ENCODE results near the gene SYT2. TPM values are rescaled to one million over a fixed set of nuclear protein-coding genes. Genes with fewer than 3 reads are reported as not detected.
"Not testable (repeated sequence)": the region's sequence is repeated elsewhere in the genome, so short reads cannot be mapped to it uniquely, and the experiment has no call there.

Gene SYT2
- polyA plus RNA-seq, 1 donor, result 2.7 TPM

DNA sequence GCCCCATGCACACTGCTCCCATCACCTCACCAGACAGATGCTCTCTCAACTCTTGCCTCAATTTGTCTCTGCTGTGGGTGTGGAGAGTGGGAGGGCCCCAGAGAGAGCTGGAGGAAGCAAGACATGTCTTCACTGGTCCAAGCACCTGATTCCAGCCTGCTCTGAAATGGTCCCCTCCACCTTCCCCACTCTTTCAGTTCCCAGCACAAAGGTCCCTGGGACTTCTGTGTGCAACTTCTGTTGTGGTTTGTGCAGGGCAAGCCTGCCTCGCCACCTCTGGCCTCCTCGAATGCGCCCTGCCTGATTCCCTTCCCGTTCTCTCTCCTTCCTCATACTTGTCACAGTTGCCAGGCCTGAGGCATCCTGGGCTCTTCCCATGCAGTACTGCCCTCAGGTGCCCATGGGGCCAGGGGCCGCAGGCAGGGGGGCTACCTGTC is 119.3 kb downstream of the SYT2 start:
- no peak for DNase-seq

DNA sequence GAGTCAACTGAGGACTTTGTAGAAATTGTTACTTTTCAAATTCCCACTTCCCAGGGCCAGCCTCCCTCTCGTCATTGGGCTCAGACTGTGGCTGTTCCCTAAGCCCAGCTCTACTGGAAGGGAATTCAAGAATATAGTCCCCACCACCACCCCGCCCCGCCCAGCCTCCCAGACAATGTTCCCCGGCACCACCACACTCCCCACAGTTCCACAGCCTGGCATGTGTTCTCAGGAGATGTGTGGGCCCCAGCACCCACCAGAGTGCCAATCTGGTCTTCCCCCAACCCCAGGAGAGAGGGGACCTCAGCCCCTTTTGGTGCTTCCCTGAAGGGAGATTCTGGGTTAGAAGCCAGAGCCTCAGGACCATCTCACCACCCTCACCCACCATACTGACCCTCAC is 120.1 kb downstream of the SYT2 start:
- DNase-seq, result no peak

DNA sequence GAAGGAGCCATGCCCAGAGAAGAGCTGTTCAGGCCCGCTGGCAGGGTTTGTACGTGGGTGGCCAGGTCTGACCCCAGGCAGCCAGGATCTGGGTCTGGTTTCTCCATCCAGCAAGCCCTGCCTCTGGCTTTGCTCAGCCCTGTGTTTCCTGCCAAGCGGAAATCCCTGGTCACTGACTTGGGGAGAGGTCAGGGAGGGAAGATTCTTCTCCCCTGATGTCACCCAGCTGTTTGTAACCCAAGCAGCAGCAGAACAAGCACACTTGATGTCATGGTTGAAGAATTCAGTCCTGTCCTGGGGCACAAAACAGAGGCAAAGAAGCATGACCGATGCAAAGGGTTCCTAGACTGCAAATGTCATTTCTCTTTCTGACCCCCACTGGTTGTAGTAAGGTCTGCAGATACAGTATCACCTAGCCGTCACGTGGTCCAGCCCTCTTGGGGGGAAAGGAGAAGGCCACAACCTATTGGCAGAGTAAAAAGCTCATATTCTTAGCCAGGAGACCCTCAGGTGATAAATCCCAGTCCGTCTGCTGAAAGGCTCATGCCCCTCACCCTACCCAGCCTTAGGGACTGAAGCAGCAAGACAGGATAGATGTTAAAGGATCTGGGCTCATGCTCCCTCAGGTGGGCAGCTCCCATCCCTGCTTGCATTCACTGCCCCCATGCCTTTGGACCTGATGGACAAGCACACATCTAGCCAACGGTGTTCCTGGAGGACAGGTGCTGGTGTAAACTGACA is 120.9 kb downstream of the SYT2 start:
- peak; percentile 91 for DNase-seq

DNA sequence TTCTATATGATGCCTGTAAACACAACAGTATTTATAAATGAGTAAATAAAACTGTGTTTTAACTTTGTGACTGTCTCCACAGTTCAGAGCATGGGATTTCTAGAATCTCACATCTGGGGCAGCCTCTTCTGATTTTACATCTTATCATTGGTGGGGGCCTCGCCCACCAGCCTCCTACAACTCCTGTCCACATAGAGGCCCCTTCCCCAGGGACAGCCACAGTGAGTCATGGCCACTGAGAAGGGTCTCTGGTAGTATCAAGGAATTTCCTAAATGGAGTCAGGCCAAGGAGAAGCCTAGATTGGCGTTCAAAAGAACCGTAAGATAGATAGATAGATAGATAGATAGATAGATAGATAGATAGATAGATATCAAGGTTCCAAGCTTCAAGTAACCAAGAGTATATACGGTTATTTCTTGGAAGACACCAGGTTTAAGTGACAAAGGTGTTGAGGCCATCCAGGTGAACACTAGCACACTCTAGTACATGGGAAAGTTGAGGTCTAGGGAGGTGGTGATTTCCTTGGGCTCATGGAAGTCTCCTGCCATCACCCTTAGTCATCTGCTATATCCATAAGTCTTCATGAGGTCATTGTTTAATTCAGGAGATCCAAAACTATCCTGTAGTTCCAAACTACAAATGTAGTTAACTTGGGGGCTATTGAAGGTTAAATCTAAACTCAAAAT is 121.6 kb downstream of the SYT2 start:
- no peak for DNase-seq

DNA sequence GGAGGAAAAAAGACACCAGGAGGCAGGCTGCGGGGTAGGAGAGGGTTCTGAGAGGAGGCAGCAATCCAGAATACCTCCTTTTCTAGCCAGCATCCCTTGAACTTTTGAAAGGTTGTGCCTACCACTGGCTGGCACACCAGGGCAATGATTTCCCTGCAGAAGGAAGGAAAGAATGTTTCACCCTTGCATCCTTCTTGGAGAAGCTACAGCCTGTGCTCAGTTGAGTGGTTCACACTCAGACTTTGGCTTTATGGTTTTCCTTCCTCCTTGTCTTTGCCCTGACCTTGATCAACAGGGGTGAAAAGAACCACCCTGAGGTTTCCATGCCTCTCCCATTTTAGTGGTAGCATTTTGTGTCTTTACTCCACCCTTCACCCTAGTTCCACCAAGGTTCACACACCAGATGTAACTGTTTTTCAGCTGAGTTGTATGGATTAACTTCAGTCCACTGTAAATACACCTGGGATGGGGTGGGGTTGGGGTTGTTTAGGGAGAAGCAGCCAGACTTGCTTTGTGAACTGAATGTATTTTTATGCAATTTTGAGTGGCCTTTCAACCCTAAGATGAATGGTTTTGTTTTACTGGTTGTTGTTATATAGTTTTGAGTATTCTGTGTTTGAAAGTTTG is 122.3 kb downstream of the SYT2 start:
- no peak for DNase-seq

DNA sequence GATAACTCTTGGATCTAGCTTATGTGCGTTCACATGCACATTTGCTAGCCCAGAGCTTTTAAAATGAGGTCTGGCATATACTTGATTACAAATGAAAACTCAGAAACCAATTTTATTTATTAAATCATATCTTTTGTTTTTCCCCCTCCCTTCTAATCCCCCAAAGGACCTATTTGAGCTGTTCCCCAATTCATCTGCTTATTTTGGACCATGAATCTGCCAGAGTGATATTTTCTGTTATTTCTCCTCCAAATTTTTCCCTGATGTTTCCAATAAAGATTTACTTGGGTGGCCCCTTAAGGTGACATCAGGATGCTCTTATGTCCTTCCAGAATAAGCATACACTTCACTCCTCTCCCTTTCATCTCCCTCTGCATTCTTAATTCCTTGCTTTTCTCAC is 123.4 kb downstream of the SYT2 start:
- no peak for DNase-seq

DNA sequence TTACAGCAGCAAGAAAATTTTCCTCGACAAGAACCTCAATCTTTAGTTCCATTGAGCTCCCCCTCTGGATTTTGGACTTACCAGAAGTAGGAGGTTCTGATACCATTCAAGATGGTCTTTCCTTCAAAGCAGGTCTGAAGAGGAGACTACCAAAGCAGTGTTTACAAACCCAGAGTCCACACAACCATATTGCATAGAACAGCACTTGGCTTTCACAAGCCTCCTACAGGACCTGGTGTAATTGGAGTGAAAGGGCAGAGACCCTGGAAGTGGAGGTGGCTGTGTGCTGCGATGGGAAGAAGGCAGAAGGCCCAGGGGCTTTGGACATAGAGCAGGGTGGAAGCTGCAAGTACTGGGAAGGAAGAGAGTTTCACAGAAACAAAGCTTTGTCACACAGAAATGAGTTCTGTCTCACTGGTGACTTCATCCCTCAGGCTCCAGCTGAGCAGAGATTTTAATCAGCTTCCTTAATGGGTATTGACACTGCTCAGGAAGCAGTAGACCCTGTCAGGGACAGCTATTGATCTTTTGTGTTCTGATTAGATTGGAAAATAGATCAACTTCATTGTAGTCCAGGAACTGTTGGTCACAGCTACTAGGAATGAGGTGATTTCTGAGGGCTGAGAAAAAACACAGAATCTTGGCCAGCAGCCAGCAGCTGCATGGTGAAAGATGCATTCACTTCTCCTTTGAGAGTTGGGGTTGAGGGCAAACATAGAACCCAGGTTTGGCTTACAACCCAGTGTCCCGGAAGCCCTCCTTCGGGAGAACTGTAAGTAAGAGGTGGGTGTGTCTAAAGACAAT is 124.0 kb downstream of the SYT2 start:
- DNase-seq, result no peak

DNA sequence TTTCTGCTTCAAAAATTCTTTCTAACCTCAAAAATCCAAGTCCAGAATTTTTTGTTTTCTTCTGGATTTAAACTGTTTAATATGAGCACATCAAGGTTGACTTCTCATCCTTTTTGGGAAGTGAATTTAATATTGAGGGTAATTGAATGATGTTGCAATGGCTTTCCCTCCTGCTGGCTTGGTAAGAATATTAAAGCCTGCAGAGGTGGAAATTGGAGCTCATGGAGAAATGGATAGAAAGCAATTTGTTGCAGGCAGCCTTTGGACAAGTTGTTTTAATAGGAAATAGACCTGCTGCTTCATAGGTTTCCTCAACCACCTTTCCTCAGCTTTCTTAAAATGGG is 124.7 kb downstream of the SYT2 start:
- DNase-seq, result no peak

DNA sequence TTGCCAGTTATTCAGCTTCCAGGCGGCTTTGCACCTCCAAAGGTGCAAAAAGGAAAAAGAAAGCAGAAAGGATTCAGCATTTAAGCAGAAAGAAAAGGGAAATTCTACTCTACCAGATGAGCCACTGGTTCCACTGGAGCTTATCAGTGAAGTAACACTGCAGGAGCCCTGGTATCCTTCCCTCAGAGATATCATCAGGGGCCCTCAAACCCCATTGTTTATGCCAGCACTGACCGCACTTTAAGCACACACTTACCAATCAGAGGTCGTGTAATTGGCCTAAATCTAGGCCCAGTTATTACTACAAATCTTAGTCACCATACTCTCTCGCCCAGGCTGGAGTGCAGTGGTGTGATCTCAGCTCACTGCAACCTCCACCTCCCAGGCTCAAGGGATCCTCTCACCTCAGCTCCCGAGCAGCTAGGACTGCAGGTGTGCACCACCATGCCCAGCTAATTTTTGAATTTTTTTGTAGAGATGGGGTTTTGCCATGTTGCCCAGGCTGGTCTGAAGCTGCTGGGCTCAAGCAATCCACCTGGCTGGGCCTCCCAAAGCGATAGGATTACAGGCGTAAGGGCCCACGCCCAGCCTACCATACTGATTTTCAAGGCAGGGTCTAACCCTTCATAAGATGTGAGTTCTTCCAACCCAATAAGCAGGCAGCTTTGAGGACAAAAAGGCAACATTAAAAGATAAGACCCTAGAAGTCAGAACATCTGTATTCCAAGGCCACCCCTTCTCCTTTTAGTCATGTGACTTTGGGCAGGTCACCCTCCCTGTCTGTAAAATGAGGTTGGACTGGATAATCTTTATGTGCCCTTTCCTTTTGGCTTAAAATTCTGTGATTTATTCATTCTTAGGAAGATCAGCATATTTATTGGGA is 125.3 kb downstream of the SYT2 start:
- DNase-seq, result no peak

DNA sequence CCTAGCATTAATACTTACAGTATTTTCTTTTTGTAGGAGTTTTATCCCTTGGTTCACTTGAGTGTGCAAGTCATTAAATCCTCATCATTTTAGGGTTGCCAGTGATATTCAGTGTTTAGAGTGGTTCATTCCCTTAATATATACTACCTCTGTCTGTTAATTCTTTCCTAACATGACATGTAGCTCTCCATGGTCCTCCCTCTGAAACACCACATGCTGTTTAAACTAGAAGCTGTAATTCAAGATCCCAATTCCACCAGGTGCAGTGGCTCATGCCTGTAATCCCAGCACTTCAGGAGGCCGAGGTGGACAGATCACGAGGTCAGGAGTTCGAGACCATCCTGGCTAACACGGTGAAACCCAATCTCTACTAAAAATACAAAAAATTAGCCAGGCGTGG is 127.9 kb downstream of the SYT2 start:
- DNase-seq, result not testable (repeated sequence)

DNA sequence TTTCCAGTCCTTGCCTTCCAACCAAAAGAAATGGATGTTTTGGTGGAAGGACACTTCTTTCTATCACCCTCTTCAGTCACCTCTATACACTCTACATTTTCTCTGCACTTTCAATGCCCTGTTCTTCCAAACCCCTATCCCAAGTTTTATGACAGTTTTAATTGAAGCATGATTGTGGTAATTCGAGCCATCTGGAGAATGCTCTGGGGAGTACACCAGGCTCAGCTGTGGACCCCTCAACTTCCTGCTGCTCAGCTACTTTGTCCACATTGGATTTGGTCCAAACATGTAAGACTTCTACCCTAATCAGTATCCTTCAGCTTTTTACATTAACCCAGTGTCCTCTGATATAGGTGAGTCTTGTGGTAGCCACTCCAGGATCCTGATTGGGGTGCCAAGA is 129.6 kb downstream of the SYT2 start:
- DNase-seq, result no peak

DNA sequence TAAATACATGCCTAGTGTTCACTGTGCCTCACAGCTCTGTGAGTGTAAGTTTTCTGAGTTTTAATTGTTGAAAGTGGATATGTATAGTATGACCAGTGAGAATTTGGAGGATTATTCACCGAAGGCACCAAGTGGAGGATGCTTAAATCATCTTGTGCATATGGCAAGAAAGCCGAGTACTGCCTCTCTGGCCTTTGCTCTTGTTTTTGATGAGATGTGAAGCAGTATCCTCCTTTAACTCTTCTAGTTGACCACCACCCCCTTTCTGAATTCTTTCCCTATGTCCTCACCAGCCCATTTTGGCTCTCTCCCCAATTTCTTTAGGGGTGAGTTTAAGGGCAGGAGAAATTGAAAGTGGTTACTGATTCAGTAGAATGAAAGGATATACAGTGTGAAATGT is 130.4 kb downstream of the SYT2 start:
- no peak for DNase-seq

DNA sequence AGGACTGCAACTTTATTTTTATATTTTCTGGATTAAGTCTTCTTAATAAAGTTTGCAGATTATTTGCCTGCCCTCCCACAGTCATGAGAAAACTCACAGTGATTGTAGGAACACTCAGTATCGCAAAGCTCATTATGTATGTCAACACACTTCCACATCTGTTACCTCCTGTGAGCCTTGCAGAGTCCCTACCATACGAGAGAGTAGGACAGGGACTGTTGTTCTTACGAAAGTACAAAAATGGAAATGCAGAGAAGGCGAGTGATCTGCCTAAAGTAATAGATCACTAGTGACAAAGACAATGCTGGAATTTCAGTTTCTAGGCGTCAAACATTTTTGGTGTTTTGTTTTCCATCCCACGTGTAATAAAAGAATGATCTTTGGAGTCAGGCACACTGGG is 131.7 kb downstream of the SYT2 start:
- DNase-seq, result no peak

DNA sequence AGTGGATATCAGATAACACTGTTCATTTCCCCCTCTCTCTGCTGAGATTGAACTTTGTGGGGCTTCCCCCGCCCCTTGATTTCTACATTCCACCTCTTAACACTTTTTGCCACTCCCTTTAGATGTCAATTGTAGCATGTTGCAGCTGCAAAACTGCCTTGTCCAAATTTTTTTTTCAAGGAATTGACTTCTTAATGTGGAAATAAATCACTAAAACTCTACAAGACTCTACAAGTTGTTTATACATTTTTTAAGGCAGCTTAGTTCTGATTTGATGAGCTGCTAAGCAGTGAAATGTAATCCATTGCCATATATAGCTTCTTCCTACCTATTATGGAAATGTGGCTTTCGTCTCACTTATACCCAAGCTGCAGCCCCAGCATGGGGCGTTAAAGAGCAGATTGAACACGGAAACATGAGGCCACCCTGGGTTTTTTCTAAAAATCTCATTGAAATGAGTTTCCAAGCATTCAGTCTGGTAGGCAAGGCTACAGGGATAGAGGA is 132.2 kb downstream of the SYT2 start:
- DNase-seq, result peak; percentile 79

DNA sequence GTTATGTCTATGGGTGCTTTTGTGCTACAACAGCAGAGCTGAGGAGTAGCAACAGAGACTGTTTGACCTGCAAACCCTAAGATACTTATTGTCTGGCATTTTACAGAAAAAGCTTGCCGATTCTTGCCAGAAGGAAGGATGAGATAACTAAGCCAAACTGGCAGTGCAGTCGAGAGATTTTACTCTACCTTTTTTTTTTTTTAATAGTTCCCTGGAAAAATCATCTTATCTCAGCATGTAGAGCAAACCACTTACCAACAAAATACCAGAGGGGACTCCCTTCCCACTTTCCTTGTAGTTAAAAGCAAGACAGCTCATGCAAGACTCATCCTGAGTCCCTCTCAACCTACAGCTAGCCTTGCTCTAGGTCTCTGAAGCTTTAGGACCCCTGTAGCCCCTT is 132.9 kb downstream of the SYT2 start:
- no peak for DNase-seq

DNA sequence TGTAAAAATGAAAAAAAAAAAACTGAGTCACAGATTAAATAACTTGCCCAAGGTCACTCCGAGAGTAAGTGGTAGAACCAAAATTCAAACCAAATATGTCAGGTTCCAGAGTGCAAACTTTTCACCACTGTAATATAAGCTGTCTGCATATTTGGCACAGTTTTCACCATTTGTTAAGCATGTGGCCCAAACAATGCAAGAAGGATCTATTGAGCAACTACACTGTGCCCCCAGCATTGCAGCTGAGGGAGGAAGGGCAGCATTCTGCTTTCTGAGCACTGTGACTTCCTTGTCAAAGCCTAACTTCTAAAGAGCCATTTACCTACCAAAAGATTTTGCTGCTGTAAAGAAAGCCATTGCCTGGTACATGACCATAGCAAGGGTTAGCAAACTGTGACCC is 133.4 kb downstream of the SYT2 start:
- no peak for DNase-seq

DNA sequence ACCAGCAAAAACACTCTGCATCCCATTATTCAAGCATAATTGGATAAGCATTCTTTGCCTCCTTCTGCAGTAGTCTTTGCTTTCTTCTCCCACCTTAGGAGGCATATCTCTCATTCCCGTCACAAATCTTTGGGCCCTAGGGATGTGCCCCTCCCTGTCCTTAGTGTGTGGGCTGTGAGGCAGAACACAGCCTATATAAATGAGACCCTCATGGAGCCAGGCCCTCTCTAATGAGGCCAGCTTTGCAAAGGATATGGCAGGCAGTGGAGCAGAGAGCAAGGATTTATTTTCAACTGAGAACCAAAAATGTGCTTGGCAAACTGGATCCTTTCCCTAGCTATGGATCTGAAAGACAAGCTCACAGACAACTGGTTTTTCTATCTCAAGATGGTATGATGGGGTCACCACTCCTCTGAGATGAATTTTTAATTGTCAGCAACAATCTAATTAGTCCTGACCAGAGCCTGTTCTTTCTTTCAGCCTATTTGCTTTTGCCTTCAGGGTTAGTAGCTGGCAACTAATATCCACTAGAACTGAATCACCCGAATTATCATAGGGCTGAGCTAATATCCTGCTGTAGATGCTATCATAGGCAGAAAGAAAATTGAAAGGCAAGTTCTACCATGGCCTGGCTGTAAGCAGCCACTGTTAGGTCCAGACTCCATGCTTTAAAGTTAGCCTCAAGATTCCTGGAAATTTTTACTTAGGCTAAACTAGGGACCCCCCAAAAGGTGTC is 134.2 kb downstream of the SYT2 start:
- DNase-seq, result no peak

DNA sequence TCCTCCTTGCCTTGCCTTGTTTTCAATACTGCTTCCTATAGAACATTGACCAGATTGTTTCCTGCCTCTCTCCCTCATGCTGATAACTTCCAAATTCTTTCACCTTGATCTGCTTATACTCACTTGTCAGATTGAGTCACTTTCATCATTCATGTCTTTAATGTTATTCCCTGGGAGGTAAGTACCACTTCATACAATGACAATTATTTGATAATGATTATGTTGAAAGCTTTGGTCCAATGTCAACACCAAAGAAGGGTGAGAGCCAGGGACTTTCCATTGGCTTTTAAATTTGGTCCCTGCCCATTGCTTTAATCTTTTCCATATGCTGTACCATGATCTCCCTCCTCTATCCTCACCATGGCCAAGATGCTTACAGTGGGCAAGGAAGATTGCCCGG is 137.4 kb downstream of the SYT2 start:
- no peak for DNase-seq

DNA sequence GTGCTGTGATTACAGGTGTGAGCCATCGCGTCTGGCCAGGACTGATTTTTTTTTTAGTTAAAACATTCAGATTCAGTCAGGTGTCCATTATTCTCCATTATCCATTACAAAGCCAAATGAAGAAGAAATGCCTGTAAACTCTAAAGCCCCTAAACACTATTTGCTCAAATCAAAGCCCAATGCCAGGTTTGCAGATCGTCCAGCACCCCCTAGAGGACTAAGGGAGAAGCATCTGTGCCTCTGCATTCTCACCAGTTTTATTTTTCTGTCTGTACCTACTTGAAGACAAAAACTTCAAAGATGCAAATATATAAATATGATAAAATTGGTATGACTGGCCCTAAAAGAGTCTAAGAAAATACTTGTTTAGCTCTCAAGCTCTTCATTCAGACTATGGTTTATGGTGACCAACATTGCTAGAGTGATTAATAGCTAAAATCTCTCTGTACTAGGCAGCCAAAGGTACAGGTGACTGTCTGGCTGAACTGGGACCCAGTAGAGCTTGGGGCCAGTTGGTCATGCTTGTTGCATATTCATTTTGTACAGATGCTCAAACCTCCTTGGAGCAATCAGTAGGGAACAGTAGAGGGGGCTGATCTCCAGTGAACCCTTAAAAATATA is 138.4 kb downstream of the SYT2 start:
- DNase-seq, result no peak

All from left kidney (tissue), 2 donors.